H1 (cell line): ENCODE data around the gene CACNA2D3. TPM values are rescaled to one million over a fixed set of nuclear protein-coding genes. Genes with fewer than 3 reads are reported as not detected.

Source experiments
- CTCF ChIA-PET: fragments of 300-600 bp; sonication (Branson Sonifier 250); formaldehyde crosslinking; loops from one replicate; lab custom pipeline; 2021; ENCODE audit not compliant: partially characterized antibody; lab: Charles Lee
- POLR2A ChIA-PET: fragments of 300-600 bp; sonication (Branson Sonifier 250); formaldehyde crosslinking; loops from one replicate; lab custom pipeline; 2021; ENCODE audit warnings: inconsistent platforms; ENCODE audit not compliant: partially characterized antibody; lab: Charles Lee
- DNase-seq, 2 experiments: peaks; one replicate each; pipeline versions ENCODE4 v3.0.0 to v3.0.0-alpha.2; 2010 to 2022; ENCODE audit warnings: low spot score in 2 of 2, low read depth in 1 of 2, mixed read lengths in 1 of 2
- FAIRE-seq: peaks from 2 replicates; lab custom pipeline; 2011; peaks lifted over from hg19 to GRCh38; lab: Jason Lieb, UNC
- H2AFZ ChIP-seq: 2 replicates; pipeline ENCODE4 v1.8.1; 2012; ENCODE audit warnings: low read length, inconsistent platforms
- H2AK5ac ChIP-seq: 2 replicates; pipeline ENCODE4 v1.6.1; 2013; ENCODE audit warnings: low read depth, low read length
- H2BK120ac ChIP-seq: replicated peaks from 2 replicates; pipeline ENCODE3; 2013; ENCODE audit warnings: low read depth, low read length, inconsistent platforms
- H2BK12ac ChIP-seq: 2 replicates; pipeline ENCODE4 v1.6.1; 2013; ENCODE audit warnings: low read depth, low read length
- H2BK15ac ChIP-seq: 2 replicates; pipeline ENCODE4 v1.6.1; 2013; ENCODE audit warnings: low read length
- H2BK20ac ChIP-seq: 2 replicates; pipeline ENCODE4 v1.6.1; 2013; ENCODE audit warnings: low read length
- H2BK5ac ChIP-seq: 2 replicates; pipeline ENCODE4 v1.6.1; 2013; ENCODE audit warnings: low read depth, low read length
- H3K14ac ChIP-seq: 2 replicates; pipeline ENCODE4 v1.6.1; 2013; ENCODE audit warnings: inconsistent platforms; ENCODE audit not compliant: insufficient read length
- H3K18ac ChIP-seq: 2 replicates; pipeline ENCODE4 v1.6.1; 2013; ENCODE audit warnings: low read length; ENCODE audit errors: extremely low read depth
- H3K23ac ChIP-seq: 2 replicates; pipeline ENCODE4 v1.6.1; 2013; ENCODE audit warnings: inconsistent platforms; ENCODE audit not compliant: insufficient read length
- H3K23me2 ChIP-seq: 2 replicates; pipeline ENCODE4 v1.6.1; 2013; ENCODE audit warnings: low read depth, low read length
- H3K27ac ChIP-seq: 2 replicates; pipeline ENCODE4 v1.6.1; 2011; ENCODE audit warnings: low read depth, low read length, inconsistent platforms
- H3K27me3 ChIP-seq, 4 experiments: replicated peaks in 1 of 4; 1 replicate in 1 of 4; 2 replicates in 3 of 4; pipeline versions ENCODE4 v1.6.1 to v1.8.1; 2011 to 2013; ENCODE audit warnings: low read length in 3 of 4, mild to moderate bottlenecking in 3 of 4, inconsistent platforms in 2 of 4, mixed read lengths in 2 of 4, moderate library complexity in 1 of 4; ENCODE audit not compliant: control insufficient read depth in 3 of 4, insufficient read depth in 3 of 4; ENCODE audit errors: extremely low read depth in 1 of 4
- H3K36me3 ChIP-seq, 4 experiments: 2 replicates each; pipeline versions ENCODE4 v1.6.1 to v1.8.1; 2011 to 2013; ENCODE audit warnings: mild to moderate bottlenecking in 4 of 4, low read length in 3 of 4, moderate library complexity in 2 of 4, control low read depth in 1 of 4, inconsistent platforms in 1 of 4; ENCODE audit not compliant: insufficient read depth in 4 of 4, control insufficient read depth in 2 of 4
- H3K4ac ChIP-seq: replicated peaks from 2 replicates; pipeline ENCODE3; 2013; ENCODE audit warnings: low read length, low read depth, mixed read lengths, inconsistent platforms; ENCODE audit not compliant: insufficient read length
- H3K4me1 ChIP-seq, 4 experiments: replicated peaks in 1 of 4; 1 replicate in 1 of 4; 2 replicates in 3 of 4; pipeline versions ENCODE4 v1.6.1 to v1.8.1; 2011 to 2013; ENCODE audit warnings: low read length in 3 of 4, inconsistent platforms in 2 of 4, mixed read lengths in 1 of 4; ENCODE audit not compliant: insufficient read depth in 4 of 4, control insufficient read depth in 3 of 4
- H3K4me2 ChIP-seq, 2 experiments: 2 replicates each; pipeline versions ENCODE4 v1.6.1 to v1.8.1; 2011 to 2013; ENCODE audit warnings: low read depth in 2 of 2, low read length in 2 of 2, control low read depth in 1 of 2, inconsistent platforms in 1 of 2, mild to moderate bottlenecking in 1 of 2; ENCODE audit not compliant: insufficient read depth in 1 of 2
- H3K4me3 ChIP-seq, 4 experiments: fragments of 200-600, 300-600 bp in 1 of 4; sonication (generic), shearing (Covaris generic), sonication (Bioruptor Twin) in 1 of 4; 2 replicates each; pipeline versions ENCODE4 v1.5.1 to v1.8.1; 2011 to 2016; ENCODE audit warnings: low read length in 4 of 4, low read depth in 3 of 4, control low read depth in 2 of 4, inconsistent platforms in 2 of 4, mild to moderate bottlenecking in 2 of 4, mixed read lengths in 1 of 4, moderate library complexity in 1 of 4; ENCODE audit not compliant: insufficient read depth in 2 of 4; ENCODE audit errors: extremely low read depth in 1 of 4
- H3K56ac ChIP-seq: replicated peaks from 2 replicates; pipeline ENCODE3; 2013; ENCODE audit warnings: low read depth, mild to moderate bottlenecking, mixed read lengths, low read length, inconsistent platforms; ENCODE audit not compliant: insufficient read length
- H3K79me1 ChIP-seq: 2 replicates; pipeline ENCODE4 v1.6.1; 2013; ENCODE audit warnings: low read depth, low read length, control low read depth
- H3K79me2 ChIP-seq, 2 experiments: 2 replicates each; pipeline versions ENCODE4 v1.6.1 to v1.8.1; 2012 to 2013; ENCODE audit warnings: low read length in 2 of 2, mild to moderate bottlenecking in 2 of 2, inconsistent platforms in 1 of 2; ENCODE audit not compliant: insufficient read depth in 2 of 2, control insufficient read depth in 1 of 2
- H3K9ac ChIP-seq, 4 experiments: replicated peaks in 1 of 4; 1 replicate in 1 of 4; 2 replicates in 3 of 4; pipeline versions ENCODE4 v1.6.1 to v1.8.1; 2011 to 2013; ENCODE audit warnings: low read depth in 3 of 4, low read length in 3 of 4, control low read depth in 2 of 4, mild to moderate bottlenecking in 2 of 4, moderate library complexity in 2 of 4, inconsistent platforms in 1 of 4; ENCODE audit errors: extremely low read depth in 1 of 4
- H3K9me3 ChIP-seq, 2 experiments: 2 replicates each; pipeline versions ENCODE4 v1.6.1 to v1.8.1; 2012 to 2013; ENCODE audit warnings: mild to moderate bottlenecking in 2 of 2, moderate library complexity in 2 of 2, control low read depth in 1 of 2, inconsistent platforms in 1 of 2, low read depth in 1 of 2, low read length in 1 of 2, mixed read lengths in 1 of 2; ENCODE audit not compliant: insufficient read depth in 2 of 2
- H4K20me1 ChIP-seq, 2 experiments: replicated peaks in 1 of 2; 2 replicates each; pipeline versions ENCODE3 to v1.8.1; 2011 to 2013; ENCODE audit warnings: inconsistent platforms in 2 of 2, low read length in 2 of 2, mild to moderate bottlenecking in 1 of 2; ENCODE audit not compliant: insufficient read depth in 2 of 2, control insufficient read depth in 1 of 2
- H4K5ac ChIP-seq: 2 replicates; pipeline ENCODE4 v1.6.1; 2013; ENCODE audit warnings: low read length, low read depth, mixed read lengths, inconsistent platforms; ENCODE audit not compliant: insufficient read length
- H4K8ac ChIP-seq: 2 replicates; pipeline ENCODE4 v1.8.0; 2013; ENCODE audit warnings: mild to moderate bottlenecking, moderate library complexity, low read length, inconsistent platforms; ENCODE audit not compliant: insufficient read depth; ENCODE audit errors: extremely low read depth
- H4K91ac ChIP-seq: replicated peaks from 2 replicates; pipeline ENCODE3; 2013; ENCODE audit warnings: low read length, mixed read lengths, inconsistent platforms; ENCODE audit not compliant: insufficient read length
- CHD1 ChIP-seq: IDR thresholded peaks from 2 replicates; pipeline ENCODE4 v1.6.1; 2012; ENCODE audit warnings: low read depth, low read length, improper control_type of control experiment
- EZH2 ChIP-seq: fragments of 200-600 bp; sonication (generic); IDR thresholded peaks from 2 replicates; pipeline ENCODE4 v1.7.1; 2012; ENCODE audit warnings: low read depth, mild to moderate bottlenecking, moderate library complexity, low read length, inconsistent platforms; ENCODE audit not compliant: severe bottlenecking
- NRF1 ChIP-seq: IDR thresholded peaks from 2 replicates; pipeline ENCODE4 v1.6.1; 2011; ENCODE audit warnings: mild to moderate bottlenecking, low read depth, low read length, improper control_type of control experiment
- POLR2A ChIP-seq, 2 experiments: IDR thresholded peaks; 1 replicate in 1 of 2; 2 replicates in 1 of 2; pipeline ENCODE4 v1.6.1; 2011; ENCODE audit warnings: low read depth in 2 of 2, low read length in 2 of 2, mild to moderate bottlenecking in 2 of 2; ENCODE audit errors: control extremely low read depth in 1 of 2
- RBBP5 ChIP-seq: IDR thresholded peaks from 2 replicates; pipeline ENCODE4 v1.7.1; 2012; ENCODE audit warnings: low read depth, mild to moderate bottlenecking, inconsistent platforms, low read length, moderate library complexity, borderline replicate concordance
- SAP30 ChIP-seq: fragments of 300-600 bp; sonication (generic); IDR thresholded peaks from 2 replicates; pipeline ENCODE4 v1.7.1; 2012; ENCODE audit warnings: low read length, moderate library complexity, mild to moderate bottlenecking, inconsistent platforms; ENCODE audit not compliant: insufficient read depth, insufficient replicate concordance
- SIX5 ChIP-seq: IDR thresholded peaks from 2 replicates; pipeline ENCODE4 v1.6.1; 2011; ENCODE audit warnings: mild to moderate bottlenecking, low read depth, low read length
- SP2 ChIP-seq: IDR thresholded peaks from 2 replicates; pipeline ENCODE4 v1.6.1; 2012; ENCODE audit warnings: mild to moderate bottlenecking, low read length, inconsistent platforms
- TCF12 ChIP-seq: IDR thresholded peaks from 2 replicates; pipeline ENCODE4 v1.6.1; 2011; ENCODE audit warnings: low read depth, mild to moderate bottlenecking, low read length
- WGBS, 2 experiments: shearing (Covaris generic) in 1 of 2; methylation state at CpG; one replicate each; pipeline versions ENCODE4 v1.1.6 to v1.1.7; 2013 to 2015; ENCODE audit warnings: low lambda C conversion rate in 2 of 2, mixed read lengths in 2 of 2, inconsistent platforms in 1 of 2, low coverage in 1 of 2, missing lambda C conversion rate in 1 of 2; ENCODE audit not compliant: insufficient replicate concordance in 2 of 2, insufficient coverage in 1 of 2, insufficient read length in 1 of 2; ENCODE audit errors: extremely low coverage in 1 of 2, missing lambda C conversion rate in 1 of 2; 5-methylcytosine and 5-hydroxymethylcytosine counted together
- polyA plus RNA-seq, 7 experiments: library from polyadenylated mRNA; depleted of rRNA in 3 of 7; stranded (reverse) in 5 of 7; unstranded in 2 of 7; fragments of >200 nt in 5 of 7; fragments of 200-250 nt in 2 of 7; gene quantifications; 1 replicate in 5 of 7; 2 replicates in 1 of 7; 4 replicates in 1 of 7; pipeline versions ENCODE4 v1.2.1 to v1.2.3, GENCODE V29; 2011 to 2013; ENCODE audit warnings: missing spikeins in 2 of 7, mixed read lengths in 2 of 7
- total RNA-seq: library from RNA; stranded (reverse); fragmentation: NEBNext Ultra II Directional; extraction: Animal tissue kit (Norgen Biotek cat#: 25700); gene quantifications from 2 replicates; pipeline ENCODE4 v1.2.1, GENCODE V29; 2021
- TF ChIP-seq, protein P1 (sequence below): IDR thresholded peaks from 2 replicates; pipeline ENCODE4 v1.6.1; 2011; ENCODE audit warnings: low read depth, mild to moderate bottlenecking, low read length; ENCODE audit not compliant: insufficient read depth

The CACNA2D3 gene
- total and polyA plus RNA-seq, 2 of the 8 experiments (the other 6 are each of a cell fraction or from before 2014, with no cell fraction given) = 1.5 to 1.8 TPM

GRCh38 chr3:54621184-54621583, 498.8 kb downstream of the CACNA2D3 start:
- no peak overlapping the region for H2BK20ac ChIP-seq
- no peak overlapping the region for H3K18ac ChIP-seq
- H3K23ac ChIP-seq = no peak overlapping the region
- 94% methylated on average over 8 of the region's 8 CpGs; no CpG with 5 or more reads in 1 of the 2 experiments for WGBS, 2 experiments
- H2BK120ac ChIP-seq = no peak overlapping the region
- H3K4me2 ChIP-seq = no peak overlapping the region
- TF ChIP-seq, protein P1, sequence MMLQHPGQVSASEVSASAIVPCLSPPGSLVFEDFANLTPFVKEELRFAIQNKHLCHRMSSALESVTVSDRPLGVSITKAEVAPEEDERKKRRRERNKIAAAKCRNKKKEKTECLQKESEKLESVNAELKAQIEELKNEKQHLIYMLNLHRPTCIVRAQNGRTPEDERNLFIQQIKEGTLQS = no peak
- TF ChIP-seq EZH2 (no peak), SP2 (no peak), NRF1 (no peak), SAP30 (no peak), TCF12 (no peak), RBBP5 (no peak), SIX5 (no peak), CHD1 (no peak), POLR2A (IDR thresholded peaks at IDR 0.05; ENCODE audit: control extremely low read depth in 1 of 2, low read depth in 2 of 2, low read length in 2 of 2) (no peak)
- H4K8ac ChIP-seq = no peak overlapping the region; the same call in 1 of the 2 replicates
- no peak overlapping the region for H3K14ac ChIP-seq
- H3K23me2 ChIP-seq = no peaks in the 10 kb centered on the region
- no peaks in the 10 kb centered on the region; a peak in 1 of 7 replicates for H3K27me3 ChIP-seq
- no peak overlapping the region for H3K4ac ChIP-seq
- no peak overlapping the region for H2AFZ ChIP-seq
- peaks cover 0 to under 1% of the 10 kb centered on the region in 2 experiments; a peak in 1 of 4 replicates for H3K9me3 ChIP-seq
- ChIA-PET POLR2A (interaction anchor here (8.7 kb wide), 1 partner anchor 9 kb away, joined by 81 read pairs; no protein-coding TSS in a partner anchor), CTCF (interaction anchor here (1.0 kb wide), 1 partner anchor 221 kb away, joined by 3 read pairs; no protein-coding TSS in a partner anchor)
- no peak overlapping the region for H2BK15ac ChIP-seq
- H3K56ac ChIP-seq = no peak overlapping the region
- H3K36me3 ChIP-seq = no peaks in the 10 kb centered on the region
- no peak overlapping the region for H2AK5ac ChIP-seq
- no peak overlapping the region for H2BK5ac ChIP-seq
- no peak overlapping the region for H4K5ac ChIP-seq
- no peak overlapping the region for H3K4me3 ChIP-seq
- no peak overlapping the region for H4K91ac ChIP-seq
- H3K4me1 ChIP-seq = no peaks in the 10 kb centered on the region; a peak in 2 of 7 replicates
- H3K79me2 ChIP-seq = no peaks in the 10 kb centered on the region
- no peaks in the 10 kb centered on the region for H3K79me1 ChIP-seq
- H3K9ac ChIP-seq = no peak overlapping the region
- H2BK12ac ChIP-seq = no peak overlapping the region
- peaks cover 0 to 2% of the 10 kb centered on the region in 2 experiments for H4K20me1 ChIP-seq
- FAIRE-seq (no peak), DNase-seq (no peak)
- H3K27ac ChIP-seq = no peak overlapping the region
